ENCODE data around the gene ATP6V0B. TPM values are rescaled to one million over a fixed set of nuclear protein-coding genes. Genes with fewer than 3 reads are reported as not detected.

ATP6V0B gene
- total RNA-seq, 1 donor from 2014 or later = 156 TPM

GRCh38 chr1:43936431-43937151 is 38.2 kb upstream of the ATP6V0B start:
- H3K27me3 Mint-ChIP-seq (ENCODE audit: low read depth) = peaks cover 10% of the 10 kb centered on the region
- DNase-seq (ENCODE audit: low spot score) = peak; percentile 17
- H3K9me3 Mint-ChIP-seq = no peaks in the 10 kb centered on the region
- H3K4me1 Mint-ChIP-seq (ENCODE audit: low read depth) = peaks cover 10% of the 10 kb centered on the region
- H3K36me3 Mint-ChIP-seq (ENCODE audit: low read depth) = peaks cover 7% of the 10 kb centered on the region
- H3K4me3 Mint-ChIP-seq (ENCODE audit: low read depth) = peak overlapping the region; percentile 51
- H3K27ac Mint-ChIP-seq = no peak overlapping the region
- intact Hi-C loops (cut with micrococcal nuclease) = no loop called here

GRCh38 chr1:43937179-43937865 is 37.4 kb upstream of the ATP6V0B start:
- peaks cover 10% of the 10 kb centered on the region for H3K4me1 Mint-ChIP-seq (ENCODE audit: low read depth)
- no peaks in the 10 kb centered on the region for H3K9me3 Mint-ChIP-seq
- H3K27me3 Mint-ChIP-seq (ENCODE audit: low read depth) = peaks cover 10% of the 10 kb centered on the region
- intact Hi-C loops (cut with micrococcal nuclease) = no loop called here
- no peak for DNase-seq (ENCODE audit: low spot score)
- H3K27ac Mint-ChIP-seq = no peak overlapping the region
- peaks cover 7% of the 10 kb centered on the region for H3K36me3 Mint-ChIP-seq (ENCODE audit: low read depth)
- no peak overlapping the region for H3K4me3 Mint-ChIP-seq (ENCODE audit: low read depth)

GRCh38 chr1:43938383-43938782 is 36.4 kb upstream of the ATP6V0B start:
- peaks cover 15% of the 10 kb centered on the region for H3K36me3 Mint-ChIP-seq (ENCODE audit: low read depth)
- no peaks in the 10 kb centered on the region for H3K9me3 Mint-ChIP-seq
- intact Hi-C loops (cut with micrococcal nuclease) = no loop called here
- peaks cover 7% of the 10 kb centered on the region for H3K4me1 Mint-ChIP-seq (ENCODE audit: low read depth)
- H3K4me3 Mint-ChIP-seq (ENCODE audit: low read depth) = no peak overlapping the region
- H3K27me3 Mint-ChIP-seq (ENCODE audit: low read depth) = peaks cover 5% of the 10 kb centered on the region
- no peak for DNase-seq (ENCODE audit: low spot score)
- no peak overlapping the region for H3K27ac Mint-ChIP-seq

GRCh38 chr1:43938892-43939587 is 35.7 kb upstream of the ATP6V0B start:
- peaks cover 15% of the 10 kb centered on the region for H3K36me3 Mint-ChIP-seq (ENCODE audit: low read depth)
- peaks cover 3% of the 10 kb centered on the region for H3K27me3 Mint-ChIP-seq (ENCODE audit: low read depth)
- peaks cover 4% of the 10 kb centered on the region for H3K4me1 Mint-ChIP-seq (ENCODE audit: low read depth)
- no peak overlapping the region for H3K27ac Mint-ChIP-seq
- DNase-seq (ENCODE audit: low spot score) = no peak
- H3K9me3 Mint-ChIP-seq = no peaks in the 10 kb centered on the region
- no peak overlapping the region for H3K4me3 Mint-ChIP-seq (ENCODE audit: low read depth)
- intact Hi-C loops (cut with micrococcal nuclease) = no loop called here

- peaks cover 9% of the 10 kb centered on the region for H3K4me1 Mint-ChIP-seq (ENCODE audit: low read depth)
Measured at GRCh38 chr1:43942411-43942810, 32.3 kb upstream of the ATP6V0B start.

GRCh38 chr1:43944860-43945259 is 29.9 kb upstream of the ATP6V0B start:
- intact Hi-C loops (cut with micrococcal nuclease) = loop anchor here (5.0 to 10.0 kb wide), 4 partner anchors 90 to 423 kb away; partner anchors contain the start of genes KDM4A, SLC6A9 and ST3GAL3

More at GRCh38 chr1:43942411-43942810, 32.3 kb upstream of the ATP6V0B start:
- no peak for DNase-seq (ENCODE audit: low spot score)
- intact Hi-C loops (cut with micrococcal nuclease) = loop anchor here (5.0 to 10.0 kb wide), 2 partner anchors 92 to 420 kb away; partner anchors contain the start of gene SLC6A9
- Mint-ChIP-seq H3K27ac (no peak overlapping the region), H3K36me3 (ENCODE audit: low read depth) (peaks cover 25% of the 10 kb centered on the region), H3K4me3 (ENCODE audit: low read depth) (no peak overlapping the region), H3K9me3 (no peaks in the 10 kb centered on the region), H3K27me3 (ENCODE audit: low read depth) (no peaks in the 10 kb centered on the region)

GRCh38 chr1:43945674-43946235 is 29.0 kb upstream of the ATP6V0B start:
- peak overlapping the region; percentile 96 for H3K4me3 Mint-ChIP-seq (ENCODE audit: low read depth)
- no peaks in the 10 kb centered on the region for H3K9me3 Mint-ChIP-seq
- peaks cover 29% of the 10 kb centered on the region for H3K36me3 Mint-ChIP-seq (ENCODE audit: low read depth)
- H3K27me3 Mint-ChIP-seq (ENCODE audit: low read depth) = no peaks in the 10 kb centered on the region
- no peak for DNase-seq (ENCODE audit: low spot score)
- peak overlapping the region; percentile 94 for H3K27ac Mint-ChIP-seq
- intact Hi-C loops (cut with micrococcal nuclease) = loop anchor here (1.0 to 10.0 kb wide), 5 partner anchors 24 to 293 kb away; partner anchors contain the start of genes ATP6V0B, KDM4A, SLC6A9 and ST3GAL3
- H3K4me1 Mint-ChIP-seq (ENCODE audit: low read depth) = peaks cover 30% of the 10 kb centered on the region

More at GRCh38 chr1:43944860-43945259, 29.9 kb upstream of the ATP6V0B start:
- Mint-ChIP-seq H3K27me3 (ENCODE audit: low read depth) (no peaks in the 10 kb centered on the region), H3K36me3 (ENCODE audit: low read depth) (peaks cover 26% of the 10 kb centered on the region), H3K4me3 (ENCODE audit: low read depth) (peak overlapping the region; percentile 96), H3K9me3 (no peaks in the 10 kb centered on the region), H3K4me1 (ENCODE audit: low read depth) (peaks cover 24% of the 10 kb centered on the region), H3K27ac (peak overlapping the region; percentile 78)
- DNase-seq (ENCODE audit: low spot score) = no peak

- Mint-ChIP-seq H3K4me1 (ENCODE audit: low read depth) (peaks cover 30% of the 10 kb centered on the region), H3K36me3 (ENCODE audit: low read depth) (peaks cover 29% of the 10 kb centered on the region)
- intact Hi-C loops (cut with micrococcal nuclease) = loop anchor here (1.0 to 10.0 kb wide), 5 partner anchors 23 to 294 kb away; partner anchors contain the start of genes ATP6V0B, KDM4A, SLC6A9 and ST3GAL3
Measured at GRCh38 chr1:43946236-43947060, 28.3 kb upstream of the ATP6V0B start, which contains the start of gene IPO13. Gene IPO13 (plus strand): TSS chr1:43946950. CDS start chr1:43947601, 651 bp downstream.

GRCh38 chr1:43947061-43947873 is 27.5 kb upstream of the ATP6V0B start:
- Mint-ChIP-seq H3K4me1 (ENCODE audit: low read depth) (peaks cover 30% of the 10 kb centered on the region), H3K27ac (peak overlapping the region; percentile 94), H3K36me3 (ENCODE audit: low read depth) (peaks cover 29% of the 10 kb centered on the region), H3K4me3 (ENCODE audit: low read depth) (peak overlapping the region; percentile 96), H3K9me3 (no peaks in the 10 kb centered on the region), H3K27me3 (ENCODE audit: low read depth) (no peaks in the 10 kb centered on the region)
- intact Hi-C loops (cut with micrococcal nuclease) = loop anchor here (5.0 to 10.0 kb wide), 3 partner anchors 88 to 295 kb away; partner anchors contain the start of genes KDM4A, SLC6A9 and ST3GAL3
- no peak for DNase-seq (ENCODE audit: low spot score)

More at GRCh38 chr1:43946236-43947060, 28.3 kb upstream of the ATP6V0B start, which contains the start of gene IPO13:
- H3K27ac Mint-ChIP-seq = peak within 1 kb of the TSS; percentile 94
- no peaks in the 10 kb centered on the region for H3K9me3 Mint-ChIP-seq
- peak within 1 kb of the TSS; percentile 96 for H3K4me3 Mint-ChIP-seq (ENCODE audit: low read depth)
- peak; percentile 95 for DNase-seq (ENCODE audit: low spot score)
- H3K27me3 Mint-ChIP-seq (ENCODE audit: low read depth) = no peaks in the 10 kb centered on the region

GRCh38 chr1:43947874-43948437 is 26.8 kb upstream of the ATP6V0B start:
- H3K9me3 Mint-ChIP-seq = no peaks in the 10 kb centered on the region
- H3K27ac Mint-ChIP-seq = peak overlapping the region; percentile 29
- intact Hi-C loops (cut with micrococcal nuclease) = loop anchor here (5.0 to 10.0 kb wide), 3 partner anchors 87 to 296 kb away; partner anchors contain the start of genes KDM4A, SLC6A9 and ST3GAL3
- no peaks in the 10 kb centered on the region for H3K27me3 Mint-ChIP-seq (ENCODE audit: low read depth)
- peak overlapping the region; percentile 96 for H3K4me3 Mint-ChIP-seq (ENCODE audit: low read depth)
- H3K36me3 Mint-ChIP-seq (ENCODE audit: low read depth) = peaks cover 26% of the 10 kb centered on the region
- DNase-seq (ENCODE audit: low spot score) = no peak
- H3K4me1 Mint-ChIP-seq (ENCODE audit: low read depth) = peaks cover 30% of the 10 kb centered on the region
